Ovary (tissue), 9 donors: ENCODE data around the gene CCNL1. TPM values are rescaled to one million over a fixed set of nuclear protein-coding genes. Genes with fewer than 3 reads are reported as not detected.

ENCODE experiments used
- DNase-seq, 5 donors: peaks; one replicate each; pipeline ENCODE4 v3.0.0-alpha.2; 2019 to 2020
- H3K27ac ChIP-seq, 2 donors: fragments of 200-600 bp; one replicate each; pipeline versions ENCODE4 v1.5.1 to v1.8.0; 2019 to 2022
- H3K27me3 ChIP-seq: fragments of 200-600 bp; one replicate; pipeline ENCODE4 v1.8.0; 2022
- H3K36me3 ChIP-seq: fragments of 200-600 bp; sonication (generic); one replicate; pipeline ENCODE4 v1.5.1; 2019
- H3K4me1 ChIP-seq: one replicate; pipeline ENCODE4 v1.8.1; 2013; ENCODE audit warnings: mild to moderate bottlenecking, moderate library complexity; ENCODE audit not compliant: insufficient read depth
- H3K4me3 ChIP-seq: fragments of 200-600 bp; sonication (generic); one replicate; pipeline ENCODE4 v1.5.1; 2017
- H3K9me3 ChIP-seq, 2 donors: fragments of 200-600 bp in 1 of 2; sonication (generic) in 1 of 2; one replicate each; pipeline versions ENCODE4 v1.5.1 to v1.8.1; 2013 to 2019; ENCODE audit warnings: mild to moderate bottlenecking in 1 of 2, moderate library complexity in 1 of 2
- CTCF ChIP-seq, 3 donors: fragments of 450-650 bp in 2 of 3; fragments of 200-600 bp in 1 of 3; IDR thresholded peaks; one replicate each; pipeline versions ENCODE4 v1.5.1 to v1.8.0; 2016 to 2022; ENCODE audit warnings: antibody characterized with exemption in 3 of 3, mild to moderate bottlenecking in 1 of 3
- EP300 ChIP-seq: sonication (generic); formaldehyde crosslinking; IDR thresholded peaks from one replicate; pipeline ENCODE4 v1.6.1; 2017; ENCODE audit warnings: antibody characterized with exemption
- POLR2A ChIP-seq: fragments of 450-650 bp; IDR thresholded peaks from one replicate; pipeline ENCODE4 v1.6.1; 2017; ENCODE audit warnings: antibody characterized with exemption, mild to moderate bottlenecking, moderate library complexity
- WGBS, 3 donors: extraction: QIAGEN DNeasy Blood & Tissue Kit in 1 of 3; methylation state at CpG; one replicate each; pipeline versions ENCODE4 v1.1.5 to v1.1.7; 2013 to 2017; 5-methylcytosine and 5-hydroxymethylcytosine counted together
- intact Hi-C, 4 donors: fragments of 100-400 bp; cut with DNase I; formaldehyde crosslinking; loops; one replicate each; pipeline versions ENCODE4 v1.11.0 to v1.15.1; 2022 to 2023
- polyA plus RNA-seq, 2 donors: library from polyadenylated mRNA; stranded (reverse); fragments of 200-250 nt in 1 of 2; fragments of 350-450 nt in 1 of 2; fragmentation: Illumina TruSeq in 1 of 2; extraction: RNeasy Lipid Tissue Mini Kit (QIAGEN cat#74804) in 1 of 2; gene quantifications; one replicate each; pipeline ENCODE4 v1.2.3, GENCODE V29; 2013 to 2014
- total RNA-seq, 7 donors: library from RNA; depleted of rRNA in 2 of 7; stranded (reverse); fragments of >200 nt in 2 of 7; fragmentation: NEBNext Ultra II Directional in 3 of 7; extraction: Animal tissue kit (Norgen Biotek cat#: 25700) in 3 of 7; gene quantifications; one replicate each; pipeline versions ENCODE4 v1.1.0 to v1.2.4, GENCODE V29; 2016 to 2023
- donor health status: DM: no; HTN: no; CAD: no; lungs with moderate emphysema.
- donor health status: DM: no; HTN: no; CAD: no.
- donor health status: Bipolar disorder and iron deficiency.
- donor health status: DM: yes; HTN: yes; CAD: no.
- donor health status: DM: no; HTN: no; CAD: no.
- donor health status: DM: yes; HTN: yes; CAD: no.

Gene CCNL1
- total and polyA plus RNA-seq, 9 donors: 67.6 to 514 (median 96.7) TPM

- TF ChIP-seq CTCF (IDR thresholded peaks at IDR 0.05) (no peak), EP300 (no peak)
- no peaks in the 10 kb centered on the region for H3K9me3 ChIP-seq
- no peak for DNase-seq
- intact Hi-C loops: no loop called here
- peak overlapping the region; percentile 99 for H3K4me3 ChIP-seq
- H3K36me3 ChIP-seq: no peaks in the 10 kb centered on the region
- H3K4me1 ChIP-seq: peaks cover 3% of the 10 kb centered on the region
- no peak overlapping the region for H3K27ac ChIP-seq
- H3K27me3 ChIP-seq: no peaks in the 10 kb centered on the region
Measured at GRCh38 chr3:157157836-157158235, 2.1 kb downstream of the CCNL1 start.

GRCh38 chr3:157156837-157157635 is 2.9 kb downstream of the CCNL1 start:
- no peaks in the 10 kb centered on the region for H3K36me3 ChIP-seq
- no peak for DNase-seq
- intact Hi-C loops: no loop called here
- no peak for TF ChIP-seq EP300
- TF ChIP-seq CTCF (IDR thresholded peaks at IDR 0.05): no peak
- no peak for TF ChIP-seq POLR2A
- 53 to 60% (median 57%) methylated on average over 7 of the region's 7 CpGs for WGBS, 3 donors
- no peaks in the 10 kb centered on the region for H3K27me3 ChIP-seq
- H3K4me1 ChIP-seq: peaks cover 3% of the 10 kb centered on the region
- H3K27ac ChIP-seq: no peak overlapping the region
- no peaks in the 10 kb centered on the region for H3K9me3 ChIP-seq
- H3K4me3 ChIP-seq: no peak overlapping the region

- Histone ChIP-seq H3K36me3 (no peaks in the 10 kb centered on the region), H3K9me3 (no peaks in the 10 kb centered on the region), H3K27me3 (no peaks in the 10 kb centered on the region), H3K4me1 (peaks cover 1% of the 10 kb centered on the region), H3K27ac (no peak overlapping the region), H3K4me3 (no peak overlapping the region)
- TF ChIP-seq CTCF (IDR thresholded peaks at IDR 0.05) (no peak), EP300 (no peak), POLR2A (no peak)
- no peak for DNase-seq
- intact Hi-C loops: no loop called here
- 51 to 57% (median 56%) methylated on average over 3 of the region's 3 CpGs for whole genome bisulfite sequencing, 3 donors
Measured at GRCh38 chr3:157155591-157155990, 4.4 kb downstream of the CCNL1 start.

- H3K4me1 ChIP-seq: peaks cover 1% of the 10 kb centered on the region
- no peak overlapping the region for H3K4me3 ChIP-seq
- DNase-seq: no peak
- H3K27ac ChIP-seq: no peak overlapping the region
- no peaks in the 10 kb centered on the region for H3K27me3 ChIP-seq
- 9 to 14% (median 10%) methylated on average over 6 of the region's 6 CpGs for WGBS, 3 donors
- H3K36me3 ChIP-seq: no peaks in the 10 kb centered on the region
- intact Hi-C loops: no loop called here
- no peak for TF ChIP-seq POLR2A
- TF ChIP-seq EP300: no peak
- no peak for TF ChIP-seq CTCF (IDR thresholded peaks at IDR 0.05)
- H3K9me3 ChIP-seq: no peaks in the 10 kb centered on the region
Measured at GRCh38 chr3:157154563-157155330, 5.2 kb downstream of the CCNL1 start.
